Measurements from ENCODE around the gene ADORA2A.

- TF ChIP-seq CTCF (IDR thresholded peaks at IDR 0.05) = no peak
- no peak for TF ChIP-seq ZFX (IDR thresholded peaks at IDR 0.05; ENCODE audit: borderline replicate concordance)
Measured at GRCh38 chr22:24380905-24381230, 46.5 kb upstream of the ADORA2A start.

Data from 22Rv1 (cell line).